ENCODE data around the gene IYD. TPM values are rescaled to one million over a fixed set of nuclear protein-coding genes. Genes with fewer than 3 reads are reported as not detected.

Gene IYD
- total and polyA plus RNA-seq, 9 of the 15 experiments (the other 6 are each of a cell fraction or from before 2014, with no cell fraction given) = not detected

DNA sequence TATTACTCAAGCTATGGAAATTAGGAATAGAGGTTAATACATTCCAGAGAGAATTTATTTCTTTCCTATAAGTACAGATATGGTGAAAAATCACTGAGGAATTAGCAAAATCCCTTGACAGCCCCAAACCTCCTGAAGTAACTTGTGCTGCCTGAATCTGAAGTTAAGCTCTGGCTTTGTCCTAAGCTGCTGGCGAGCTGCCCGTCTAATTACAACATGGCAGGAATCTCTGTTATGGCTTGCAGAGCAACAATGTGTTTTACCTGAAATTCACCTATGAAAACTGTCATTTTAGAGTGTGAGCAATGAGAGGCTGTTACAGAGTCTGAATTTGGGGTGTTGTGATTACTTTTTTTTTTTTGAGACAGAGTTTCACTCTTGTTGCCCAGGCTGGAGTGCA, 22.5 kb upstream of the IYD start:
- Histone ChIP-seq H3K4me1 (replicated peaks in 1 of 2; ENCODE audit: control insufficient read depth in 2 of 2, insufficient read depth in 2 of 2, low read length in 2 of 2) (no peaks in the 10 kb centered on the region), H4K20me1 (replicated peaks; ENCODE audit: control insufficient read depth, insufficient read depth, low read length) (no peaks in the 10 kb centered on the region), H3K27ac (ENCODE audit: extremely low read depth, low read depth, low read length) (no peak overlapping the region), H3K9me1 (ENCODE audit: control insufficient read depth, insufficient read depth, low read length) (no peaks in the 10 kb centered on the region), H3K4me2 (ENCODE audit: insufficient read depth, low read length) (no peak overlapping the region), H3K9ac (ENCODE audit: insufficient read depth in 1 of 2, low read depth in 2 of 2, low read length in 2 of 2) (no peak overlapping the region), H3K27me3 (ENCODE audit: control insufficient read depth in 2 of 2, insufficient read depth in 2 of 2, low read length in 2 of 2) (peaks cover 15 to 18% of the 10 kb centered on the region in 2 experiments; a peak in 4 of 5 replicates), H3K9me3 (replicated peaks; ENCODE audit: control insufficient read depth, insufficient read depth, low read depth, low read length) (no peaks in the 10 kb centered on the region), H2AFZ (ENCODE audit: low read depth, low read length) (no peak overlapping the region), H3K36me3 (ENCODE audit: control insufficient read depth, insufficient read depth, low read length) (no peaks in the 10 kb centered on the region), H3K79me2 (ENCODE audit: control insufficient read depth, insufficient read depth, low read length) (no peaks in the 10 kb centered on the region), H3K4me3 (no peak overlapping the region)
- POLR2A ChIA-PET = interaction anchor here (0.9 kb wide), 1 partner anchor 62 kb away, joined by 5 read pairs; no protein-coding TSS in a partner anchor
- intact Hi-C loops (cut with micrococcal nuclease) = no loop called here
- ATAC-seq (no peak), FAIRE-seq (no peak), DNase-seq (ENCODE audit: extremely low read depth in 1 of 4, low spot score in 3 of 4) (no peak)
- CTCF ChIA-PET (ENCODE audit: low intra/inter-chr PET ratio) = no interaction called here
- no TSS peak for BruUV-seq (replicated peaks)
- no peak for TF ChIP-seq ZFP30 (CRISPR knock-in tag; IDR thresholded peaks at IDR 0.05; ENCODE audit: borderline replicate concordance)
- no peak for TF ChIP-seq ZNF347 (CRISPR knock-in tag; IDR thresholded peaks at IDR 0.05; ENCODE audit: low read depth)
- TF ChIP-seq, protein P1, sequence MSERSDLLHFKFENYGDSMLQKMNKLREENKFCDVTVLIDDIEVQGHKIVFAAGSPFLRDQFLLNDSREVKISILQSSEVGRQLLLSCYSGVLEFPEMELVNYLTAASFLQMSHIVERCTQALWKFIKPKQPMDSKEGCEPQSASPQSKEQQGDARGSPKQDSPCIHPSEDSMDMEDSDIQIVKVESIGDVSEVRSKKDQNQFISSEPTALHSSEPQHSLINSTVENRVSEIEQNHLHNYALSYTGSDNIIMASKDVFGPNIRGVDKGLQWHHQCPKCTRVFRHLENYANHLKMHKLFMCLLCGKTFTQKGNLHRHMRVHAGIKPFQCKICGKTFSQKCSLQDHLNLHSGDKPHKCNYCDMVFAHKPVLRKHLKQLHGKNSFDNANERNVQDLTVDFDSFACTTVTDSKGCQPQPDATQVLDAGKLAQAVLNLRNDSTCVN (CRISPR knock-in tag; IDR thresholded peaks at IDR 0.05) = no peak
- TF ChIP-seq, protein P2, sequence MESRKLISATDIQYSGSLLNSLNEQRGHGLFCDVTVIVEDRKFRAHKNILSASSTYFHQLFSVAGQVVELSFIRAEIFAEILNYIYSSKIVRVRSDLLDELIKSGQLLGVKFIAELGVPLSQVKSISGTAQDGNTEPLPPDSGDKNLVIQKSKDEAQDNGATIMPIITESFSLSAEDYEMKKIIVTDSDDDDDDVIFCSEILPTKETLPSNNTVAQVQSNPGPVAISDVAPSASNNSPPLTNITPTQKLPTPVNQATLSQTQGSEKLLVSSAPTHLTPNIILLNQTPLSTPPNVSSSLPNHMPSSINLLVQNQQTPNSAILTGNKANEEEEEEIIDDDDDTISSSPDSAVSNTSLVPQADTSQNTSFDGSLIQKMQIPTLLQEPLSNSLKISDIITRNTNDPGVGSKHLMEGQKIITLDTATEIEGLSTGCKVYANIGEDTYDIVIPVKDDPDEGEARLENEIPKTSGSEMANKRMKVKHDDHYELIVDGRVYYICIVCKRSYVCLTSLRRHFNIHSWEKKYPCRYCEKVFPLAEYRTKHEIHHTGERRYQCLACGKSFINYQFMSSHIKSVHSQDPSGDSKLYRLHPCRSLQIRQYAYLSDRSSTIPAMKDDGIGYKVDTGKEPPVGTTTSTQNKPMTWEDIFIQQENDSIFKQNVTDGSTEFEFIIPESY (CRISPR knock-in tag; IDR thresholded peaks at IDR 0.05) = no peak
- TF ChIP-seq, protein P3, sequence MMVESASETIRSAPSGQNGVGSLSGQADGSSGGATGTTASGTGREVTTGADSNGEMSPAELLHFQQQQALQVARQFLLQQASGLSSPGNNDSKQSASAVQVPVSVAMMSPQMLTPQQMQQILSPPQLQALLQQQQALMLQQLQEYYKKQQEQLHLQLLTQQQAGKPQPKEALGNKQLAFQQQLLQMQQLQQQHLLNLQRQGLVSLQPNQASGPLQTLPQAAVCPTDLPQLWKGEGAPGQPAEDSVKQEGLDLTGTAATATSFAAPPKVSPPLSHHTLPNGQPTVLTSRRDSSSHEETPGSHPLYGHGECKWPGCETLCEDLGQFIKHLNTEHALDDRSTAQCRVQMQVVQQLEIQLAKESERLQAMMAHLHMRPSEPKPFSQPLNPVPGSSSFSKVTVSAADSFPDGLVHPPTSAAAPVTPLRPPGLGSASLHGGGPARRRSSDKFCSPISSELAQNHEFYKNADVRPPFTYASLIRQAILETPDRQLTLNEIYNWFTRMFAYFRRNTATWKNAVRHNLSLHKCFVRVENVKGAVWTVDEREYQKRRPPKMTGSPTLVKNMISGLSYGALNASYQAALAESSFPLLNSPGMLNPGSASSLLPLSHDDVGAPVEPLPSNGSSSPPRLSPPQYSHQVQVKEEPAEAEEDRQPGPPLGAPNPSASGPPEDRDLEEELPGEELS (CRISPR knock-in tag; IDR thresholded peaks at IDR 0.05; ENCODE audit: borderline replicate concordance) = no peak
- no peak for TF ChIP-seq CEBPB (tag; IDR thresholded peaks at IDR 0.05)
- no peak for TF ChIP-seq RAD51 (IDR thresholded peaks at IDR 0.05; ENCODE audit: borderline replicate concordance, low read depth)
- no peak for TF ChIP-seq HNRNPLL (IDR thresholded peaks at IDR 0.05; ENCODE audit: low read depth, low read length, poor library complexity, severe bottlenecking)
- WGBS (ENCODE audit: insufficient coverage, low coverage, missing lambda C conversion rate) = 15% methylated on average over 2 of the region's 2 CpGs
- in situ Hi-C loops (cut with MboI) = no loop called here

Data from K562 (cell line).